Osteocyte (in vitro differentiated cells): Measurements from ENCODE around the gene NOX4. TPM values are rescaled to one million over a fixed set of nuclear protein-coding genes. Genes with fewer than 3 reads are reported as not detected.
A peak's percentile ranks its signal among the peaks of the same experiment; 100 is the strongest.

ENCODE experiments used
- DNase-seq: peaks from one replicate; pipeline ENCODE4 v3.0.0; 2021; ENCODE audit warnings: mixed read lengths; ENCODE audit not compliant: unreplicated experiment; ENCODE audit errors: extremely low spot score
- H3K27ac Mint-ChIP-seq: one replicate; pipeline ENCODE4 v1.8.0; 2021; ENCODE audit warnings: mild to moderate bottlenecking, mixed read lengths; ENCODE audit not compliant: unreplicated experiment
- H3K27me3 Mint-ChIP-seq: one replicate; pipeline ENCODE4 v1.8.0; 2021; ENCODE audit warnings: mixed read lengths; ENCODE audit not compliant: unreplicated experiment
- H3K36me3 Mint-ChIP-seq: one replicate; pipeline ENCODE4 v1.8.0; 2021; ENCODE audit warnings: mixed read lengths; ENCODE audit not compliant: unreplicated experiment
- H3K4me1 Mint-ChIP-seq: one replicate; pipeline ENCODE4 v1.8.0; 2021; ENCODE audit warnings: mixed read lengths; ENCODE audit not compliant: unreplicated experiment
- H3K4me3 Mint-ChIP-seq: one replicate; pipeline ENCODE4 v1.8.0; 2021; ENCODE audit warnings: mild to moderate bottlenecking, moderate library complexity, mixed read lengths; ENCODE audit not compliant: unreplicated experiment
- H3K9me3 Mint-ChIP-seq: one replicate; pipeline ENCODE4 v1.8.0; 2021; ENCODE audit warnings: mixed read lengths; ENCODE audit not compliant: unreplicated experiment
- total RNA-seq: library from RNA; stranded (reverse); gene quantifications from 2 replicates; pipeline ENCODE4 v1.2.1, GENCODE V29; 2021
- TF ChIP-seq, protein P1 (sequence below): fragments of 200-600 bp; sonication (generic); IDR thresholded peaks from 2 replicates; pipeline ENCODE4 v1.5.0; 2021; ENCODE audit warnings: antibody characterized with exemption, mild to moderate bottlenecking, moderate library complexity

Gene NOX4
- total RNA-seq, 1 donor from 2014 or later, result 19.6 TPM

DNA sequence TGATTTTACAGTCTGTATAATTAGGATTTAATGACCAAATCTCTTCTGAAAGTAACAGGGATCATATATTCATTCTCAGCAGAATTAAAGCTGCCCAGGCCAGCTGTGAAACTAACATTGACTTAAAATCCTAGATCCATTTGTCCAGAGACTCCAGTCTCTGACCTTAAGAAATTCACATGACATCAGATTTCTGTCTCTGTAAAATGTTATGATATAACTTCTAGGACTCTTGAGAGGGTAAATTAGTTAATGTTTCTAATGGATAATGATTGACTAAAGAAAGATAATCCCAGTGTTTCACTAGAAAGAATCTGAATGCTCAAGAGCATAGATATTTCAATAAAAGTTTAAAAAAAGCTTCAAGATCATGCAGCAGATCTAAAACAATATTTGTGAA lies 6.3 kb downstream of the NOX4 start:
- TF ChIP-seq, protein P1, sequence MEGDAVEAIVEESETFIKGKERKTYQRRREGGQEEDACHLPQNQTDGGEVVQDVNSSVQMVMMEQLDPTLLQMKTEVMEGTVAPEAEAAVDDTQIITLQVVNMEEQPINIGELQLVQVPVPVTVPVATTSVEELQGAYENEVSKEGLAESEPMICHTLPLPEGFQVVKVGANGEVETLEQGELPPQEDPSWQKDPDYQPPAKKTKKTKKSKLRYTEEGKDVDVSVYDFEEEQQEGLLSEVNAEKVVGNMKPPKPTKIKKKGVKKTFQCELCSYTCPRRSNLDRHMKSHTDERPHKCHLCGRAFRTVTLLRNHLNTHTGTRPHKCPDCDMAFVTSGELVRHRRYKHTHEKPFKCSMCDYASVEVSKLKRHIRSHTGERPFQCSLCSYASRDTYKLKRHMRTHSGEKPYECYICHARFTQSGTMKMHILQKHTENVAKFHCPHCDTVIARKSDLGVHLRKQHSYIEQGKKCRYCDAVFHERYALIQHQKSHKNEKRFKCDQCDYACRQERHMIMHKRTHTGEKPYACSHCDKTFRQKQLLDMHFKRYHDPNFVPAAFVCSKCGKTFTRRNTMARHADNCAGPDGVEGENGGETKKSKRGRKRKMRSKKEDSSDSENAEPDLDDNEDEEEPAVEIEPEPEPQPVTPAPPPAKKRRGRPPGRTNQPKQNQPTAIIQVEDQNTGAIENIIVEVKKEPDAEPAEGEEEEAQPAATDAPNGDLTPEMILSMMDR, result no peak

DNA sequence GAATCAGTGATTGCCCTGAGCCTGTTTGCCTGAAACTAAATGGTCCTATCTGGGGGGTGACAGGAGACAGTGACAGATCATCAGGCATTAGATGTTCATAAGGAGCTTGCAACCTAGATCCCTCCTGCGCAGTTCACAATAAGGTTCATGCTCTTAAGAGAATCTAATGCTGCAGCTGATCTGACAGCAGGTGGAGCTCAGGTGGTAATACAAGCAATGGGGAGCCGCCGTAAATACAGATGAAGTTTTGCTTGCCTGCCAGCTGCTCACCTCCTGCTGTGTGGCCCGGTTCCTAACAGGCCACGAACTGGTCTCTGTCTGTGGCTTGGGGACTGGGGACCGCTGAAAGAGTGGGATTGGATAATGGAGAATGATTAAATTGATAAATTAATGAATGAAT lies 14.0 kb downstream of the NOX4 start:
- no peak overlapping the region for H3K4me3 Mint-ChIP-seq
- no peaks in the 10 kb centered on the region for H3K27me3 Mint-ChIP-seq

More for the DNA sequence above, 6.3 kb downstream of the NOX4 start:
- no peaks in the 10 kb centered on the region for H3K27me3 Mint-ChIP-seq
- no peak overlapping the region for H3K27ac Mint-ChIP-seq
- no peak for DNase-seq
- H3K4me1 Mint-ChIP-seq, result peaks cover 36% of the 10 kb centered on the region
- no peaks in the 10 kb centered on the region for H3K9me3 Mint-ChIP-seq
- H3K4me3 Mint-ChIP-seq, result no peak overlapping the region
- H3K36me3 Mint-ChIP-seq, result peaks cover 22% of the 10 kb centered on the region

DNA sequence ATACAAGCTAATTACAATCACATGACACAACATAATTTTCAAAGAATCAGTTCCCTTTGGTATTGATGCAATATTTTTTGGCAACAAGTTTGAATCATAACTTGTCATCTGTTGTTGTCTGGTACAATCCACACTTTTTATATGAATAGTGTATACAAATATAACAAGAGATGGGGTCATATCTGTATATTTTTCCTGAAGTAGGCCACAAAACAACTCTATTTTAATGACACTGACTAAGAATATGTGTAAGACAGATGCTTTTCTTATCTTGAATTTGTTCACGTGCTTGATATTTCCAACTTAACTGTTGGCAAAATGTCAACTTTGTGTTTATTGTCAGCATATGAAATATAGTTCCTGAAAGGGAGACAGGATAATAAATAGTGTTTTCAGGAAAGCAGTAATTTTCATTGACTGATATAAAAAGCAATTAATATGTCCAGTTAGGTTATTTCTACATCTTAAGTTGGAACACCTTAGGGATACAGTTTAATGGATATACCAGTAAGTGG lies 27.9 kb downstream of the NOX4 start:
- Mint-ChIP-seq H3K9me3 (peaks cover 6% of the 10 kb centered on the region), H3K4me3 (no peak overlapping the region), H3K27me3 (no peaks in the 10 kb centered on the region), H3K4me1 (peaks cover 13% of the 10 kb centered on the region), H3K36me3 (peaks cover 7% of the 10 kb centered on the region), H3K27ac (no peak overlapping the region)
- TF ChIP-seq, protein P1, result no peak
- no peak for DNase-seq

More for the DNA sequence above, 14.0 kb downstream of the NOX4 start:
- TF ChIP-seq, protein P1, result no peak
- Mint-ChIP-seq H3K9me3 (no peaks in the 10 kb centered on the region), H3K36me3 (peaks cover 27% of the 10 kb centered on the region), H3K27ac (no peak overlapping the region), H3K4me1 (peaks cover 18% of the 10 kb centered on the region)
- DNase-seq, result no peak

- Mint-ChIP-seq H3K36me3 (peaks cover 7% of the 10 kb centered on the region), H3K9me3 (peaks cover 6% of the 10 kb centered on the region), H3K27me3 (no peaks in the 10 kb centered on the region), H3K4me1 (peaks cover 15% of the 10 kb centered on the region), H3K4me3 (no peak overlapping the region), H3K27ac (peak overlapping the region; percentile 47)
- TF ChIP-seq, protein P1, result no peak
- no peak for DNase-seq
Measured at GRCh38 chr11:89458716-89459115, 32.5 kb downstream of the NOX4 start.

GRCh38 chr11:89457190-89457589 lies 34.0 kb downstream of the NOX4 start:
- no peak overlapping the region for H3K27ac Mint-ChIP-seq
- H3K36me3 Mint-ChIP-seq, result peaks cover 7% of the 10 kb centered on the region
- no peaks in the 10 kb centered on the region for H3K27me3 Mint-ChIP-seq
- DNase-seq, result no peak
- H3K9me3 Mint-ChIP-seq, result peaks cover 6% of the 10 kb centered on the region
- peaks cover 19% of the 10 kb centered on the region for H3K4me1 Mint-ChIP-seq
- TF ChIP-seq, protein P1, result no peak
- no peak overlapping the region for H3K4me3 Mint-ChIP-seq
